Tibial nerve (tissue), 4 donors: Measurements from ENCODE around the gene SH3RF3. TPM values are rescaled to one million over a fixed set of nuclear protein-coding genes. Genes with fewer than 3 reads are reported as not detected.

Experiments used
- DNase-seq, 2 donors: peaks; one replicate each; pipeline ENCODE4 v3.0.0-alpha.2; 2019; ENCODE audit warnings: low spot score in 2 of 2
- H3K27ac ChIP-seq, 4 donors: fragments of 200-600 bp; sonication (generic) in 3 of 4; one replicate each; pipeline ENCODE4 v1.5.1; 2017 to 2019; ENCODE audit warnings: mild to moderate bottlenecking in 1 of 4
- H3K27me3 ChIP-seq, 2 donors: fragments of 200-600 bp; sonication (generic) in 1 of 2; one replicate each; pipeline versions ENCODE4 v1.5.1 to v1.6.0; 2017 to 2019
- H3K36me3 ChIP-seq, 3 donors: fragments of 200-600 bp; sonication (generic); one replicate each; pipeline ENCODE4 v1.5.1; 2018 to 2019
- H3K4me1 ChIP-seq, 4 donors: fragments of 200-600 bp; sonication (generic) in 3 of 4; one replicate each; pipeline ENCODE4 v1.5.1; 2017 to 2019
- H3K4me3 ChIP-seq, 4 donors: fragments of 200-600 bp; sonication (generic) in 3 of 4; one replicate each; pipeline ENCODE4 v1.5.1; 2017 to 2019; ENCODE audit warnings: mild to moderate bottlenecking in 1 of 4, moderate library complexity in 1 of 4
- H3K9me3 ChIP-seq, 4 donors: fragments of 200-600 bp; sonication (generic) in 3 of 4; one replicate each; pipeline ENCODE4 v1.5.1; 2017 to 2019
- EP300 ChIP-seq, 2 donors: sonication (generic); formaldehyde crosslinking; IDR thresholded peaks; one replicate each; pipeline ENCODE4 v1.6.1; 2017; ENCODE audit warnings: antibody characterized with exemption in 2 of 2, mild to moderate bottlenecking in 1 of 2
- POLR2A ChIP-seq, 2 donors: fragments of 450-650 bp; IDR thresholded peaks; one replicate each; pipeline ENCODE4 v1.6.1; 2017; ENCODE audit warnings: antibody characterized with exemption in 2 of 2, mild to moderate bottlenecking in 2 of 2, moderate library complexity in 2 of 2
- WGBS, 2 donors: methylation state at CpG; one replicate each; pipeline ENCODE4 v1.1.5; 2018; 5-methylcytosine and 5-hydroxymethylcytosine counted together
- total RNA-seq, 4 donors: library from RNA; depleted of rRNA; stranded (reverse); fragments of >200 nt; gene quantifications; one replicate each; pipeline ENCODE4 v1.1.0, GENCODE V29; 2016
- TF ChIP-seq, protein P1 (sequence below), 5 experiments: fragments of 200-600 bp in 3 of 5; fragments of 450-650 bp in 2 of 5; sonication (generic) in 3 of 5; IDR thresholded peaks; one replicate each; pipeline ENCODE4 v1.5.1; 2016 to 2019; ENCODE audit warnings: antibody characterized with exemption in 5 of 5, mild to moderate bottlenecking in 3 of 5, moderate library complexity in 2 of 5

SH3RF3 gene
- total RNA-seq, 4 donors from 2014 or later: 6.9 to 18.0 (median 11.4) TPM

DNA sequence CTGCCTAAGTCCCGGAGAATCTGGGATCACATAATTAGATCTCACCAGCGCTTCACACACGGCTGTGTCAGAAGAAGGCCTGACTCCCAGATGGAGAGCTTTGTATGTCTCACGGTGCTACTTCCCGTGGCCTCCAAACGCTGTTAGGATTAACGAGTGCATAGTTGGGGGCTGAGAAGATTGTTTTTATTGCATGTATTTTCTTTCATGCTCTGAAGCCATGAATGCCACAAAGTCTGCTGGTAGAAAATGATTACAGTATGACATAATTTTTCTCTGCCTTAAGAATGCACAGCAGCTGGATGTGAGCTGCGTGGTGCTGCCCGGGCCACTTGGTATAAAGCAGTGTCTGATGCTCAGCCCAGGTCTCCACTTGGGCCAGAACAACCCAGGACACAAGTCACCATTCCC is 318.3 kb downstream of the SH3RF3 start:
- peaks cover 0 to 25% (median 9%) of the 10 kb centered on the region in 4 donors for H3K4me1 ChIP-seq
- 34 to 36% methylated on average over 9 of the region's 9 CpGs for WGBS, 2 donors
- H3K27me3 ChIP-seq: no peaks in the 10 kb centered on the region
- peaks cover 0 to 10% (median 0%) of the 10 kb centered on the region in 3 donors for H3K36me3 ChIP-seq
- H3K27ac ChIP-seq: peak overlapping the region in 1 of 4 donors; percentile 70
- H3K9me3 ChIP-seq: peaks cover 0 to 26% (median 4%) of the 10 kb centered on the region in 4 donors
- TF ChIP-seq EP300 (IDR thresholded peaks at IDR 0.05) (no peak), POLR2A (IDR thresholded peaks at IDR 0.05) (no peak)
- TF ChIP-seq, protein P1, sequence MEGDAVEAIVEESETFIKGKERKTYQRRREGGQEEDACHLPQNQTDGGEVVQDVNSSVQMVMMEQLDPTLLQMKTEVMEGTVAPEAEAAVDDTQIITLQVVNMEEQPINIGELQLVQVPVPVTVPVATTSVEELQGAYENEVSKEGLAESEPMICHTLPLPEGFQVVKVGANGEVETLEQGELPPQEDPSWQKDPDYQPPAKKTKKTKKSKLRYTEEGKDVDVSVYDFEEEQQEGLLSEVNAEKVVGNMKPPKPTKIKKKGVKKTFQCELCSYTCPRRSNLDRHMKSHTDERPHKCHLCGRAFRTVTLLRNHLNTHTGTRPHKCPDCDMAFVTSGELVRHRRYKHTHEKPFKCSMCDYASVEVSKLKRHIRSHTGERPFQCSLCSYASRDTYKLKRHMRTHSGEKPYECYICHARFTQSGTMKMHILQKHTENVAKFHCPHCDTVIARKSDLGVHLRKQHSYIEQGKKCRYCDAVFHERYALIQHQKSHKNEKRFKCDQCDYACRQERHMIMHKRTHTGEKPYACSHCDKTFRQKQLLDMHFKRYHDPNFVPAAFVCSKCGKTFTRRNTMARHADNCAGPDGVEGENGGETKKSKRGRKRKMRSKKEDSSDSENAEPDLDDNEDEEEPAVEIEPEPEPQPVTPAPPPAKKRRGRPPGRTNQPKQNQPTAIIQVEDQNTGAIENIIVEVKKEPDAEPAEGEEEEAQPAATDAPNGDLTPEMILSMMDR (IDR thresholded peaks at IDR 0.05): no peak
- no peak for DNase-seq
- no peak overlapping the region for H3K4me3 ChIP-seq

DNA sequence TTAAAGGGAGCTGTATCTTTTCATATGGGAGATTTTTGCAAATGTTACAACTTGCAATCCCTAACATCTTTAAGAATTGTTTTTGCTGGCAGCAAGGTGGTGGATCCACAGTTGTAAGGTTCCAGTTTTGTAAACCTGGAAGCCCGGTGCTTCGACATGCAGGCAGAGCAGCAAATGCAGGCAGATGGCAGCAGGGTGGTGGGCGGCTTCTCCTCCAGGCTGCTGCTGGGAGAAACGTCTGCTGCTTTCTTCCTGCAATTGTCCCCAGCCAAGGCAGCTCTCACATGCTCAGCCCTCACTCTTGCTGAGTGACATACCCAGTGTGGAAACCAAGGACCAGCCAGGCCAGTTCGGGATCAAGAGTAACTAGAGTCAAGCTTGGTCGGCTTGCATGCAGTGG is 318.8 kb downstream of the SH3RF3 start:
- Histone ChIP-seq H3K4me3 (no peak overlapping the region), H3K4me1 (peaks cover 0 to 25% (median 9%) of the 10 kb centered on the region in 4 donors), H3K9me3 (peaks cover 0 to 20% (median 4%) of the 10 kb centered on the region in 4 donors), H3K27ac (no peak overlapping the region), H3K36me3 (peaks cover 0 to 10% (median 0%) of the 10 kb centered on the region in 3 donors), H3K27me3 (no peaks in the 10 kb centered on the region)
- DNase-seq: no peak
- 53 to 64% methylated on average over 6 of the region's 6 CpGs for WGBS, 2 donors
- no peak for TF ChIP-seq EP300 (IDR thresholded peaks at IDR 0.05)
- no peak for TF ChIP-seq POLR2A (IDR thresholded peaks at IDR 0.05)
- TF ChIP-seq, protein P1 (IDR thresholded peaks at IDR 0.05): no peak

DNA sequence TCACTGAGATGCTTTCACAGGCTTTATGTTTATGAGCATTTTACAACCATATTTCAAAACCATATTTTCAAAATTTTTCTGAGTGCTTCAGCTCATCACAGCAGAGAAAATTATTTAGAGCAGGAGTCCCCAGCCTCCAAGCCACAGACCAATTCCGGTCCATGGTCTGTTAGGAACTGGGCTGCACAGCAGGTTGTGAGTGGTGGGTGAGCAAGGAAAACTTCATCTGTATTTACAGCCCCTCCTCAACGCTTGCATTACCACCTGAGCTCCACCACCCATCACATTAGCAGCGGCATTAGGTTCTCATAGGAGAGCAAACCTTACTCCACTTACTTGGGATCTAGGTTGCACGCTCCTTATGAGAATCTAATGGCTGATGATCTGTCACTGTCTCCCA is 319.2 kb downstream of the SH3RF3 start:
- Histone ChIP-seq H3K9me3 (peaks cover 0 to 16% (median 4%) of the 10 kb centered on the region in 4 donors), H3K4me3 (no peak overlapping the region), H3K27me3 (no peaks in the 10 kb centered on the region), H3K27ac (no peak overlapping the region), H3K4me1 (peaks cover 0 to 25% (median 9%) of the 10 kb centered on the region in 4 donors), H3K36me3 (peaks cover 0 to 10% (median 0%) of the 10 kb centered on the region in 3 donors)
- DNase-seq: no peak
- WGBS, 2 donors: 94 to 98% methylated on average over 4 of the region's 4 CpGs
- TF ChIP-seq POLR2A (IDR thresholded peaks at IDR 0.05) (no peak), EP300 (IDR thresholded peaks at IDR 0.05) (no peak)
- TF ChIP-seq, protein P1 (IDR thresholded peaks at IDR 0.05): no peak

DNA sequence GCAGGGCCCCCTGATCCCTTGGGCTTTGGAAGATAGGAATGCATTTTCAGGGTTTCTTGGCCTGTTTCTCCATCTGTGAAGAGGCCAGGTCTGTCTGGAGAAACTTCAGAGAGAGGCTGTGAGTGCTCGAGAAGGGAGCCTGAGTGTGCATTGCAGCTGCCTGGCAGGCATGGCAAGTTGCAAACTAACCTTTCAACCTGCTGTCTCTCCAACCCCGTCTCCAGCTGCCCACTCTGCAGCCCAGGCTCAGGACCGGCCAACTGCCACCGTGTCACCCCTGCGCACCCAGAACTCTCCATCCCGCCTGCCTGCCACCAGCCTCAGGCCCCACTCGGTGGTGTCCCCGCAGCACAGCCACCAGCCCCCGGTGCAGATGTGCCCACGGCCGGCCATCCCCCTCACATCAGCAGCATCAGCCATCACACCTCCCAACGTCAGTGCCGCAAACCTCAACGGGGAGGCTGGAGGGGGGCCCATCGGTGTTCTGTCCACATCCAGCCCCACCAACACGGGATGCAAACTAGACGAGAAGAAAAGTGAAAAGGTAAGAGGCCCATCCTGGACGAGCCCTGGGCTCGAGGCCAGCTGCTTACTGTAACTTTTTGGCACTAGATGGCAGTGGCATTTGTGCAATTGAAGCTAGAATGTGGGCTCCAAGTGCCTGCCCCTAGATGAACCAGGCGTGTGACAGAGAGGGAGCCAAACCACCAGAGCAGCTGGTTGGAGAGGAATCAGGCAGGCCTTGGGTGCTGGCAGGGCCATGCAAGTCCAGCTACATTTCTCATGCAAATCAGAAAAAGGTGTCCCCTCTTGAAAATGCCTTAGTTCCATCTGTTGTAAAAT is 320.2 kb downstream of the SH3RF3 start:
- WGBS, 2 donors: 84 to 85% methylated on average over 20 of the region's 20 CpGs
- Histone ChIP-seq H3K27me3 (no peaks in the 10 kb centered on the region), H3K9me3 (peaks cover 0 to 15% (median 4%) of the 10 kb centered on the region in 4 donors), H3K27ac (no peak overlapping the region), H3K36me3 (peaks cover 0 to 10% (median 0%) of the 10 kb centered on the region in 3 donors), H3K4me1 (peaks cover 0 to 25% (median 9%) of the 10 kb centered on the region in 4 donors), H3K4me3 (no peak overlapping the region)
- TF ChIP-seq EP300 (IDR thresholded peaks at IDR 0.05): no peak
- DNase-seq: no peak

DNA sequence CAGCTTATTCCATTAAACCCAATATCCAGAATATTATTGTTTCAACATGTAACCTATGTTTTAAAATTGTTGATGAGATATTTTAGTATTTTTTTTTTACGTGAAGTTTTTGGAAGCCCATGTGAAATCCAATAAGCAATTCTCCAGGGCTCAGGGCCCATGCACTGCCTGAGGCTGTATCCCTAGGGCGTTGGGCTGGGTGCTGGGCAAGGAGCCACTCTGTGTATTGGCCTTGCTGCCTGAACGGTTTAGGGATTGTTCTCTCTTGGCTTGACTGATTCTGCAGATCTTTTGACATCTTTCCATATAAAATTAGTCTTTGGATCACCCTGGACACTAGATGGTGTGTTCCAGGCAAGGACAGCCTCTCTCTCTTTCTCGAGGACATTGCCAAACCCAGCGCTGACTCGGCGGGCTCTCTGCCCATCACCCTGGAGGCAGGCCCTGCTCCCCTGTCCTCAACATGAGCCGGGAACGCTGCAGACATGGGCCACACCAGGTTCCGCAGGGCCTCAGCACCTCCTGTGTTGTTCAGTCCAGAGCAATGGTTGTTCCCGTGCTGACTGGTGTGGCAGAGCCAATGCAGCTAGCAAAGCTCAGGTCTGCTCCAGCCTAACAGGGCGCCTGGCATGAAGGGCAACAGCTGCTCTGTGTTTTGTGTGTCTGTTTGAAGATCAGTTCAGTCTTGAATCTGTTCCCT is 321.7 kb downstream of the SH3RF3 start:
- Histone ChIP-seq H3K27me3 (no peaks in the 10 kb centered on the region), H3K27ac (no peak overlapping the region), H3K9me3 (no peaks in the 10 kb centered on the region), H3K36me3 (peaks cover 0 to 11% (median 0%) of the 10 kb centered on the region in 3 donors), H3K4me3 (no peak overlapping the region), H3K4me1 (peaks cover 0 to 25% (median 9%) of the 10 kb centered on the region in 4 donors)
- TF ChIP-seq, protein P1 (IDR thresholded peaks at IDR 0.05): no peak
- 66 to 73% methylated on average over 11 to 12 of the region's 12 CpGs for WGBS, 2 donors
- DNase-seq: no peak
